HepG2 (cell line): ENCODE results near the gene CAMKMT. TPM values are rescaled to one million over a fixed set of nuclear protein-coding genes. Genes with fewer than 3 reads are reported as not detected.

Experiments
- DZIP1 ChIP-seq: sonication (generic); formaldehyde crosslinking; IDR thresholded peaks from 2 replicates; pipeline ENCODE4 v1.5.0; 2020; ENCODE audit warnings: mild to moderate bottlenecking, missing genetic modification reagents
- ERF ChIP-seq: IDR thresholded peaks from 2 replicates; pipeline ENCODE4 v1.6.1; 2018; ENCODE audit warnings: missing biosample characterization, missing genetic modification reagents
- MEF2D ChIP-seq: sonication (generic); formaldehyde crosslinking; IDR thresholded peaks from 2 replicates; pipeline ENCODE4 v1.5.1; 2020; ENCODE audit warnings: mild to moderate bottlenecking, missing genetic modification reagents
- PRMT3 ChIP-seq: sonication (generic); formaldehyde crosslinking; IDR thresholded peaks from 2 replicates; pipeline ENCODE4 v1.8.1; 2022; ENCODE audit warnings: low read depth, mild to moderate bottlenecking, moderate library complexity, missing genetic modification reagents, borderline replicate concordance
- REST ChIP-seq, 2 experiments: IDR thresholded peaks; 2 replicates each; pipeline ENCODE4 v1.6.1; 2011 to 2012; ENCODE audit warnings: low read length in 2 of 2, borderline replicate concordance in 1 of 2, low read depth in 1 of 2, mild to moderate bottlenecking in 1 of 2, moderate library complexity in 1 of 2
- SALL1 ChIP-seq: sonication (generic); formaldehyde crosslinking; IDR thresholded peaks from 2 replicates; pipeline ENCODE4 v1.8.0; 2022; ENCODE audit warnings: mild to moderate bottlenecking, missing genetic modification reagents
- polyA plus RNA-seq, 8 experiments: library from polyadenylated mRNA; depleted of rRNA in 3 of 8; stranded (reverse) in 7 of 8; unstranded in 1 of 8; fragments of >200 nt; fragmentation: Illumina TruSeq in 4 of 8; extraction: Trizol in 4 of 8; gene quantifications; 2 replicates each; pipeline versions ENCODE4 v1.2.1 to v1.2.3, GENCODE V29; 2011 to 2016; ENCODE audit warnings: low read depth in 4 of 8, missing spikeins in 1 of 8, mixed read lengths in 1 of 8; ENCODE audit not compliant: insufficient read depth in 1 of 8
- total RNA-seq, 5 experiments: library from RNA; depleted of rRNA; stranded (reverse); fragments of >200 nt; fragmentation: Illumina TruSeq; extraction: Trizol; gene quantifications; 2 replicates each; pipeline ENCODE4 v1.2.3, GENCODE V29; 2016; ENCODE audit warnings: low read depth in 1 of 5

The CAMKMT gene
- total and polyA plus RNA-seq, 2 of the 13 experiments (the other 11 are each of a cell fraction or from before 2014, with no cell fraction given): 6.9 to 20.8 TPM

GRCh38 chr2:44397447-44398175, 35.9 kb downstream of the CAMKMT start (continued):
- TF ChIP-seq REST (IDR thresholded peaks at IDR 0.05; ENCODE audit: borderline replicate concordance in 1 of 2, low read depth in 1 of 2, low read length in 2 of 2): no peak
- no peak for TF ChIP-seq ERF (CRISPR knock-in tag)
- no peak for TF ChIP-seq DZIP1 (CRISPR knock-in tag)
- TF ChIP-seq PRMT3 (CRISPR knock-in tag): no peak
- TF ChIP-seq MEF2D (CRISPR knock-in tag): no peak
- no peak for TF ChIP-seq SALL1 (CRISPR knock-in tag)
